ENCODE data around the gene COL16A1.

The COL16A1 gene

DNA sequence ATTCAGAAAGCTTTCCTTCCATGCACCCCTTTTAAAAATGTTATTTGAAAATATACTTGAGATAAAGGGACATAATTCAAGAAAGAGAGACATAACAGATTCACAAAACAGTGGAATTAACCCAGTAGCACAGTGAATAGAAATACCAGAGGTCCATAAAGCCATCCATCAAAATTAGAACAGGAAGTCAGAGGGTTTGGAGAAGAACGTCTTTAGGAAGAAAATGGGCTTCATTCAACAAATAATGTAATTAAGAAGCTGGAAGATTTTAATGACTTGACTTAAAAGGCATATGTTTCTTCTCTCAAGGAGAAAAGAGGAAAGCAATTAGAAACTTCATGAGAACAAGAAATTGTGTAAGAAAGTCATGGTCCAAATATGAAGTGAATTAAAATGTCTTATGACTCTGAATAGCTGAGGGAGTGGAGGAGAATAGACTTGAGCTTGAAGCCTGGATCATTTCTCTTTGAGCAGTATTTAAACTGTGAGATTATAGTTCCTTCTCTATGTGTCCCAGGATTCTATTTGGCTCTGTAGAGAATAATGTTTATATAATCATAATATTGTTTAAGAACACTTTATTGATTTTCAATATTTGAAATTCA lies 94.2 kb downstream of the COL16A1 start:
- in situ Hi-C loops (cut with HindIII; ENCODE audit: low pct_unique_long_range_greater_than_20kb, low sequenced_read_pairs), result no loop called here
- DNase-seq (ENCODE audit: low read depth in 1 of 2, low spot score in 1 of 2), result no peak
- TF ChIP-seq JUND (IDR thresholded peaks at IDR 0.05; ENCODE audit: low read depth), result no peak

DNA sequence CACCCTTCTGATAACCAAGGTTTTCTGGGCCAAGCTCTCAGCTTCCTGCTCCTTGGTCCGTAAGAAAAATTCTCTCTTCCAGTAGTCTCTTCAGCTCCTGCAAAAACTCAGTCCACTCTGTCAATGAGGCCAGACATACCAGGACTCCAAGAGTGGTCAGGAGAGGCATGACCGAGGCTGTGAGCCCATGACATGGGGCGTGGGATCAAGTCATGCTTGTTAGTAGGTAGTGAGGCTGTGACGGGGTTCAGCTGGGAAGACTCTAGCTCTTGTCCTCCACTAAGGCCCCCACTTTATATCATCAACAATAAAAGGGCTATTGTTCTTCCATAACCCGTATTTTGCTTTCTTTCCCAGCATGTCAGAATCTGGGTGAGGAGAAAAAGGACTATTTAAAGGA lies 96.5 kb downstream of the COL16A1 start:
- no peak for TF ChIP-seq JUND (IDR thresholded peaks at IDR 0.05; ENCODE audit: low read depth)
- in situ Hi-C loops (cut with HindIII; ENCODE audit: low pct_unique_long_range_greater_than_20kb, low sequenced_read_pairs), result no loop called here

DNA sequence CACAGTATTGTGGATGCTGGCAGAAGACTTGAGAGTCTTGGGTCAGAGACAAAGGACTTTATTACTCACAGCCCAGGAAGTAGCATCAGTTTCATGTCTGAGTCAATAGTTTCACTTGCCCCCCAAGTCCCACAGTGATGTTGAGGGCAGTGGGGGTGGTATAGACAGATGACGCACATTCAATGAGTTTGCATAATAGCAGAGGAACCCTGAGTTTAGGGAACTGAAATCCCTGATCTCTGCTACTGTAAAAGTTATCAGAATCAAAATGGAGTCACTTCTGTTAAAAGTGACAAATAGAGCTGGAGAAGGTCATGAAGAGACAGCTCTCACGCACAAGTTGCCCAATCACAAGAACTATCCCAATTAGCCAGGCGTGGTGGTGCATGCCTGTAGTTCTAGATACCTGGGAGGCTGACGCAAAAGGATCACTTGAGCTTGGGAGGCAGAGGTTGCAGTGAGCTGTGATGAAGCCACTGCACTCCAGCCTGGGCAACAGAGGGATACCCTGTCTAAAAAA lies 97.8 kb downstream of the COL16A1 start:
- TF ChIP-seq JUND (IDR thresholded peaks at IDR 0.05; ENCODE audit: low read depth), result no peak
- no peak for DNase-seq (ENCODE audit: low read depth in 1 of 2, low spot score in 1 of 2)
- in situ Hi-C loops (cut with HindIII; ENCODE audit: low pct_unique_long_range_greater_than_20kb, low sequenced_read_pairs), result no loop called here

More for the DNA sequence above, 96.5 kb downstream of the COL16A1 start:
- DNase-seq (ENCODE audit: low read depth in 1 of 2, low spot score in 1 of 2), result no peak

Measured in T47D (cell line).